GM12874 (cell line): ENCODE results near the gene TOR2A.

Source experiments
- CTCF ChIP-seq: IDR thresholded peaks from 2 replicates; pipeline ENCODE4 v1.5.1; 2011; ENCODE audit warnings: low read depth, mild to moderate bottlenecking, control low read depth, low read length, moderate library complexity; ENCODE audit not compliant: insufficient read depth

The TOR2A gene

GRCh38 chr9:127755061-127756060, 20.3 kb upstream of the TOR2A start:
- no peak for TF ChIP-seq CTCF

- TF ChIP-seq CTCF = no peak
Measured at GRCh38 chr9:127754099-127755060, 19.3 kb upstream of the TOR2A start.

GRCh38 chr9:127753622-127754021, 18.5 kb upstream of the TOR2A start:
- TF ChIP-seq CTCF = no peak

GRCh38 chr9:127753148-127753547, 18.1 kb upstream of the TOR2A start:
- TF ChIP-seq CTCF = no peak

GRCh38 chr9:127751269-127752054, 16.4 kb upstream of the TOR2A start:
- no peak for TF ChIP-seq CTCF

- TF ChIP-seq CTCF = no peak
Measured at GRCh38 chr9:127749090-127749787, 14.1 kb upstream of the TOR2A start.
